SK-N-SH (cell line): ENCODE results near the gene JAG2. TPM values are rescaled to one million over a fixed set of nuclear protein-coding genes. Genes with fewer than 3 reads are reported as not detected.

ENCODE experiments used
- CTCF ChIA-PET: fragments of 300-600, 350-600 bp; formaldehyde crosslinking; extraction: SDS; loops from one replicate; lab custom pipeline; 2021; lab: Yijun Ruan, JAX
- POLR2A ChIA-PET: fragments of 350-600 bp; sonication (Branson Sonifier 250); formaldehyde crosslinking; extraction: SDS; loops from one replicate; lab custom pipeline; 2020; ENCODE audit warnings: antibody characterized with exemption, inconsistent platforms; lab: Yijun Ruan, JAX
- DNase-seq: peaks from one replicate; pipeline ENCODE4 v3.0.0; 2012
- H2AFZ ChIP-seq: fragments of 200-600 bp; sonication (generic); 2 replicates; pipeline ENCODE4 v1.8.1; 2016; ENCODE audit warnings: antibody characterized with exemption, mild to moderate bottlenecking, low read depth
- H3F3A ChIP-seq: fragments of 200-600 bp; sonication (generic); replicated peaks from 2 replicates; pipeline ENCODE3; 2016; ENCODE audit warnings: antibody characterized with exemption, mild to moderate bottlenecking; ENCODE audit not compliant: insufficient read depth
- H3K27ac ChIP-seq, 2 experiments: fragments of 200-500 bp in 1 of 2; fragments of 200-600 bp in 1 of 2; sonication (Bioruptor generic) in 1 of 2; sonication (generic), shearing (Covaris generic) in 1 of 2; 2 replicates each; pipeline versions ENCODE4 v1.5.1 to v1.6.1; 2014 to 2016; ENCODE audit warnings: low read depth in 2 of 2, inconsistent platforms in 1 of 2, low read length in 1 of 2, mild to moderate bottlenecking in 1 of 2, mixed read lengths in 1 of 2
- H3K27me3 ChIP-seq: fragments of 200-600 bp; sonication (generic), shearing (Covaris generic); 2 replicates; pipeline ENCODE4 v1.6.1; 2016; ENCODE audit warnings: mixed run types; ENCODE audit not compliant: insufficient read depth
- H3K36me3 ChIP-seq, 2 experiments: fragments of 200-500 bp in 1 of 2; fragments of 200-600 bp in 1 of 2; sonication (Bioruptor generic) in 1 of 2; sonication (generic) in 1 of 2; replicated peaks in 1 of 2; 2 replicates each; pipeline versions ENCODE3 to v1.5.1; 2014 to 2016; ENCODE audit warnings: low read length in 1 of 2, mild to moderate bottlenecking in 1 of 2; ENCODE audit not compliant: insufficient read depth in 2 of 2, control insufficient read depth in 1 of 2
- H3K4me1 ChIP-seq, 2 experiments: fragments of 200-500 bp in 1 of 2; fragments of 200-600 bp in 1 of 2; sonication (Bioruptor generic) in 1 of 2; sonication (generic), shearing (Covaris generic) in 1 of 2; 2 replicates each; pipeline versions ENCODE4 v1.5.1 to v1.6.1; 2014 to 2016; ENCODE audit warnings: low read depth in 1 of 2, low read length in 1 of 2, mixed run types in 1 of 2; ENCODE audit not compliant: insufficient read depth in 2 of 2, control insufficient read depth in 1 of 2
- H3K4me2 ChIP-seq: fragments of 200-600 bp; sonication (generic), shearing (Covaris generic); 2 replicates; pipeline ENCODE4 v1.6.1; 2017; ENCODE audit warnings: mixed run types
- H3K4me3 ChIP-seq, 2 experiments: fragments of 200-500 bp in 1 of 2; fragments of 200-600 bp in 1 of 2; sonication (Bioruptor generic) in 1 of 2; sonication (generic), shearing (Covaris generic) in 1 of 2; 2 replicates each; pipeline versions ENCODE4 v1.5.1 to v1.8.1; 2014 to 2016; ENCODE audit warnings: low read depth in 2 of 2, inconsistent platforms in 1 of 2, low read length in 1 of 2, mild to moderate bottlenecking in 1 of 2, mixed read lengths in 1 of 2, moderate library complexity in 1 of 2
- H3K79me2 ChIP-seq: fragments of 200-600 bp; sonication (generic); 2 replicates; pipeline ENCODE4 v1.8.1; 2017; ENCODE audit warnings: mild to moderate bottlenecking; ENCODE audit not compliant: insufficient read depth
- H3K9ac ChIP-seq: fragments of 200-600 bp; sonication (generic); 2 replicates; pipeline ENCODE4 v1.6.1; 2017; ENCODE audit warnings: mixed run types
- H3K9me2 ChIP-seq: fragments of 200-600 bp; sonication (generic); 2 replicates; pipeline ENCODE4 v1.6.1; 2017; ENCODE audit warnings: mixed run types
- H3K9me3 ChIP-seq: fragments of 200-600 bp; sonication (generic); 2 replicates; pipeline ENCODE4 v1.6.1; 2017; ENCODE audit warnings: mixed run types, mild to moderate bottlenecking, moderate library complexity
- H4K20me1 ChIP-seq: fragments of 200-600 bp; sonication (generic); 2 replicates; pipeline ENCODE4 v1.6.1; 2017; ENCODE audit warnings: mild to moderate bottlenecking, mixed run types; ENCODE audit not compliant: insufficient read depth
- ELF1 ChIP-seq: IDR thresholded peaks from 2 replicates; pipeline ENCODE4 v1.4.0; 2012
- FOXJ3 ChIP-seq: sonication (generic); formaldehyde crosslinking; IDR thresholded peaks from 2 replicates; pipeline ENCODE4 v1.5.1; 2020; ENCODE audit warnings: mild to moderate bottlenecking, missing genetic modification reagents
- FOXM1 ChIP-seq: IDR thresholded peaks from 2 replicates; pipeline ENCODE4 v1.4.0; 2012; ENCODE audit warnings: low read depth, mild to moderate bottlenecking
- MXI1 ChIP-seq: IDR thresholded peaks from 2 replicates; pipeline ENCODE4 v1.6.1; 2012; ENCODE audit warnings: mild to moderate bottlenecking, low read depth, low read length, improper control_type of control experiment
- NRF1 ChIP-seq: IDR thresholded peaks from 2 replicates; pipeline ENCODE4 v1.6.1; 2012; ENCODE audit warnings: low read depth, mild to moderate bottlenecking, low read length
- POLR2AphosphoS5 ChIP-seq: IDR thresholded peaks from 2 replicates; pipeline ENCODE4 v1.6.1; 2012; ENCODE audit warnings: low read depth, low read length
- RAD21 ChIP-seq: IDR thresholded peaks from 2 replicates; pipeline ENCODE4 v1.6.1; 2012; ENCODE audit warnings: mild to moderate bottlenecking, low read length
- RFX5 ChIP-seq: IDR thresholded peaks from 2 replicates; pipeline ENCODE4 v1.6.1; 2012; ENCODE audit warnings: mild to moderate bottlenecking, improper control_type of control experiment, low read length
- SIN3A ChIP-seq: IDR thresholded peaks from 2 replicates; pipeline ENCODE4 v1.6.1; 2012; ENCODE audit warnings: low read depth, mild to moderate bottlenecking, low read length, moderate library complexity, borderline replicate concordance
- TAF1 ChIP-seq: IDR thresholded peaks from 2 replicates; pipeline ENCODE4 v1.6.1; 2012; ENCODE audit warnings: low read depth, mild to moderate bottlenecking, low read length, moderate library complexity, borderline replicate concordance
- YY1 ChIP-seq: IDR thresholded peaks from 2 replicates; pipeline ENCODE4 v1.4.0; 2012; ENCODE audit warnings: low read depth, mild to moderate bottlenecking
- WGBS: methylation state at CpG from one replicate; pipeline ENCODE4 v1.1.6; 2017; ENCODE audit warnings: low lambda C conversion rate; 5-methylcytosine and 5-hydroxymethylcytosine counted together
- polyA plus RNA-seq, 3 experiments: library from polyadenylated mRNA; depleted of rRNA; stranded (reverse); fragments of >200 nt; gene quantifications; 2 replicates each; pipeline ENCODE4 v1.2.3, GENCODE V29; 2012
- TF ChIP-seq, protein P1 (sequence below): fragments of 200-600 bp; sonication (generic); IDR thresholded peaks from 2 replicates; pipeline ENCODE4 v1.6.1; 2017; ENCODE audit warnings: antibody characterized with exemption, mild to moderate bottlenecking, moderate library complexity
- TF ChIP-seq, protein P2 (sequence below): IDR thresholded peaks from 2 replicates; pipeline ENCODE4 v1.4.0; 2012; ENCODE audit warnings: low read depth
- TF ChIP-seq, protein P3 (sequence below): IDR thresholded peaks from 2 replicates; pipeline ENCODE4 v1.4.0; 2012; ENCODE audit warnings: low read depth, borderline replicate concordance
- TF ChIP-seq, protein P4 (sequence below): IDR thresholded peaks from 2 replicates; pipeline ENCODE4; 2012

The JAG2 gene
- polyA plus RNA-seq, 1 of the 3 experiments (the other 2 are of a cell fraction), result 1.7 TPM

DNA sequence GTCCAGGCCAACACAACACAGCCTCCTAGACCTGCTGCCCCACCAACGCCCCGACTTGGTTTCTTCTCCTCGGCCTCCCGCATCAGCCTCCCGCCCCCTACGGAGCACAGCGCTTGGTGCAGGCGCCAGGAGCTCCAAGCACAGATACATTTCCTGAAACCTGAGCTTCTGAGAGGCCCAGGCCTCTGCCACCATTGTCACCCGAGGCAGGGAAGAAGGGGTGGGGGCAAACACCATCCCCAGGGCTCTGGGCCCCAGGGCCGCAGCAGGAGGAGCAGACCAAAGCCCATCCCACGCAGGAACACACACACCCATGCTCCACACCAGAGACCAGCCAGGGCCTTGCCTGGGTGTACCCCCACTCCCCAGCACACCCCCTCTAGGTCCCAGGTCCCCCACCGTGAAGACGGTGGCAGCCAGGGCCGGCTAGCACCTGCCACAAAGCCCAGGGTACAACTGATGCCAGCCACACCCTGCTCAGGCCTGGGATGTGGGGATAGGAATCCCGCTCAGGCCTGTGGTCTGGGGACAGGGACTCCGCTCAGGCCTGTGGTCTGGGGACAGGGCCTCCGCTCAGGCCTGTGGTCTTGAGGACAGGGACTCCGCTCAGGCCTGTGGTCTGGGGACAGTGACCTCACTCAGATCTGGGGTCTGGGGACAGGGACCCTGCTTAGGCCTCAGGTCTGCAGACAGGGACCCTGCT is 5.4 kb downstream of the JAG2 start:
- Histone ChIP-seq H3K79me2 (no peaks in the 10 kb centered on the region), H3K27ac (no peak overlapping the region), H4K20me1 (0 out of 2 replicates have a peak, but pooled peaks cover 3% of the 10 kb centered on the region), H3K27me3 (no peaks in the 10 kb centered on the region)
- TF ChIP-seq MXI1, result no peak
- TF ChIP-seq SIN3A, result no peak
- no peak for TF ChIP-seq YY1
- no peak for TF ChIP-seq TAF1
- TF ChIP-seq ELF1, result no peak
- TF ChIP-seq NRF1, result no peak
- no peak for TF ChIP-seq RFX5
- TF ChIP-seq, protein P1, sequence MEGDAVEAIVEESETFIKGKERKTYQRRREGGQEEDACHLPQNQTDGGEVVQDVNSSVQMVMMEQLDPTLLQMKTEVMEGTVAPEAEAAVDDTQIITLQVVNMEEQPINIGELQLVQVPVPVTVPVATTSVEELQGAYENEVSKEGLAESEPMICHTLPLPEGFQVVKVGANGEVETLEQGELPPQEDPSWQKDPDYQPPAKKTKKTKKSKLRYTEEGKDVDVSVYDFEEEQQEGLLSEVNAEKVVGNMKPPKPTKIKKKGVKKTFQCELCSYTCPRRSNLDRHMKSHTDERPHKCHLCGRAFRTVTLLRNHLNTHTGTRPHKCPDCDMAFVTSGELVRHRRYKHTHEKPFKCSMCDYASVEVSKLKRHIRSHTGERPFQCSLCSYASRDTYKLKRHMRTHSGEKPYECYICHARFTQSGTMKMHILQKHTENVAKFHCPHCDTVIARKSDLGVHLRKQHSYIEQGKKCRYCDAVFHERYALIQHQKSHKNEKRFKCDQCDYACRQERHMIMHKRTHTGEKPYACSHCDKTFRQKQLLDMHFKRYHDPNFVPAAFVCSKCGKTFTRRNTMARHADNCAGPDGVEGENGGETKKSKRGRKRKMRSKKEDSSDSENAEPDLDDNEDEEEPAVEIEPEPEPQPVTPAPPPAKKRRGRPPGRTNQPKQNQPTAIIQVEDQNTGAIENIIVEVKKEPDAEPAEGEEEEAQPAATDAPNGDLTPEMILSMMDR, result no peak
- TF ChIP-seq, protein P2, sequence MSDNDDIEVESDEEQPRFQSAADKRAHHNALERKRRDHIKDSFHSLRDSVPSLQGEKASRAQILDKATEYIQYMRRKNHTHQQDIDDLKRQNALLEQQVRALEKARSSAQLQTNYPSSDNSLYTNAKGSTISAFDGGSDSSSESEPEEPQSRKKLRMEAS, result no peak
- TF ChIP-seq, protein P3, sequence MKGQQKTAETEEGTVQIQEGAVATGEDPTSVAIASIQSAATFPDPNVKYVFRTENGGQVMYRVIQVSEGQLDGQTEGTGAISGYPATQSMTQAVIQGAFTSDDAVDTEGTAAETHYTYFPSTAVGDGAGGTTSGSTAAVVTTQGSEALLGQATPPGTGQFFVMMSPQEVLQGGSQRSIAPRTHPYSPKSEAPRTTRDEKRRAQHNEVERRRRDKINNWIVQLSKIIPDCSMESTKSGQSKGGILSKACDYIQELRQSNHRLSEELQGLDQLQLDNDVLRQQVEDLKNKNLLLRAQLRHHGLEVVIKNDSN, result no peak
- no peak for TF ChIP-seq RAD21
- TF ChIP-seq FOXJ3 (CRISPR knock-in tag), result no peak
- TF ChIP-seq FOXM1, result no peak
- TF ChIP-seq, all 33 proteins: peak for 0
- Histone ChIP-seq H3K9ac (no peak overlapping the region), H3K4me3 (no peak overlapping the region), H3K36me3 (no peaks in the 10 kb centered on the region), H3K4me1 (peaks cover 0 to 8% of the 10 kb centered on the region in 2 experiments; a peak in 1 of 4 replicates), H3K9me3 (no peaks in the 10 kb centered on the region), H3K4me2 (no peak overlapping the region), H3K9me2 (no peaks in the 10 kb centered on the region), H2AFZ (no peak overlapping the region), H3F3A (no peaks in the 10 kb centered on the region)
- DNase-seq, result no peak
- ChIA-PET CTCF (interaction anchor here (1.1 to 1.4 kb wide), 2 partner anchors 19 to 117 kb away, joined by 3 to 4 read pairs; no protein-coding TSS in a partner anchor), POLR2A (no interaction called here)
- 93% methylated on average over 8 of the region's 18 CpGs for WGBS

DNA sequence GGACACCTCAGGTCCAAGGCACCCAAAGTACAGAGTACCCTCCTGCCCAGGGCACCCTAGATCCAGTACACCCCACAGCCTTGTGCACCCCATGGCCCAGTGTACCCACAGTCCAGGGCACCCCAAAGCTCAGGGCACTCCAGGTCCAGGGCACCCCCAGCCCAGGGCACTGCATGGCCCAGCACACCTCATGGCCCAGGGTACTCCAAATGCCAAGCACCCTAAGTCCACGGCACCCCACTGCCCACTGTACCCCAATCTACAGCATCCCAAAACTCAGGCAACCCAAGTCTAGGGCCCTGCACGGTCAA is 6.0 kb downstream of the JAG2 start:
- no CpG with 5 or more reads among the region's 2 CpGs for WGBS
- H3K36me3 ChIP-seq, result no peaks in the 10 kb centered on the region
- no peak overlapping the region for H3K4me3 ChIP-seq
- no peak for DNase-seq
- H3K27ac ChIP-seq, result no peak overlapping the region
- H3K9me2 ChIP-seq, result no peaks in the 10 kb centered on the region
- no peak overlapping the region for H3K4me2 ChIP-seq
- TF ChIP-seq POLR2AphosphoS5, result no peak
- TF ChIP-seq, protein P4, sequence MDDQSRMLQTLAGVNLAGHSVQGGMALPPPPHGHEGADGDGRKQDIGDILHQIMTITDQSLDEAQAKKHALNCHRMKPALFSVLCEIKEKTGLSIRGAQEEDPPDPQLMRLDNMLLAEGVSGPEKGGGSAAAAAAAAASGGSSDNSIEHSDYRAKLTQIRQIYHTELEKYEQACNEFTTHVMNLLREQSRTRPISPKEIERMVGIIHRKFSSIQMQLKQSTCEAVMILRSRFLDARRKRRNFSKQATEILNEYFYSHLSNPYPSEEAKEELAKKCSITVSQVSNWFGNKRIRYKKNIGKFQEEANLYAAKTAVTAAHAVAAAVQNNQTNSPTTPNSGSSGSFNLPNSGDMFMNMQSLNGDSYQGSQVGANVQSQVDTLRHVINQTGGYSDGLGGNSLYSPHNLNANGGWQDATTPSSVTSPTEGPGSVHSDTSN, result no peak
- TF ChIP-seq, all 33 proteins: peak for 0
- H3K9ac ChIP-seq, result no peak overlapping the region
- no peaks in the 10 kb centered on the region for H3K27me3 ChIP-seq
- ChIA-PET CTCF (no interaction called here), POLR2A (no interaction called here)
- no peaks in the 10 kb centered on the region for H3F3A ChIP-seq
- H2AFZ ChIP-seq, result no peak overlapping the region
- H3K4me1 ChIP-seq, result peaks cover 0 to 5% of the 10 kb centered on the region in 2 experiments; a peak in 1 of 4 replicates
- H3K9me3 ChIP-seq, result no peaks in the 10 kb centered on the region
- H3K79me2 ChIP-seq, result no peaks in the 10 kb centered on the region
- 0 out of 2 replicates have a peak, but pooled peaks cover 3% of the 10 kb centered on the region for H4K20me1 ChIP-seq
